GM19351 (cell line): Measurements from ENCODE around the gene SNX22.

Source experiments
- ATAC-seq: cut with Tn5 transposase; IDR thresholded peaks from one replicate; pipeline ENCODE4 v1.9.1; 2021; ENCODE audit warnings: mild to moderate bottlenecking, moderate library complexity; ENCODE audit not compliant: unreplicated experiment

The SNX22 gene

DNA sequence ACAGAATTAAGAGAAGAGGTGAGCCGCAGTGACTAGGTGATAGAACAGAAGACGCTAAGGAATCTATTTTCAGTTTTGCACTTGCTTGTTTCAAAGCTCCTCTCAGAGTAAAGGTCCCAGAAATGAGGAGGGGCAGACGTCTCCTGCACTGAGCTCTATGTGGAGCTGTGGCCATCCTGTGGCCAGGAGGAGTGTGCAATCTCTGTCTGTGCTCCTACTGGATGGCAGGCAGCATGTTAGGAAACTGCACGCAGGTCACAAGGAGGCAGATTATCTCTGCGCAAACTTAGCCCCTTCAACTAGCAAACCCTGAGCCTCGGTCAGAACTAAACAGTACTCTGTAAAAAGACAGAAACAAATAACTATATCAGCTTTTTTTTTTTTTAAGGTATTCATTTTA lies 42.4 kb downstream of the SNX22 start:
- no peak for ATAC-seq

DNA sequence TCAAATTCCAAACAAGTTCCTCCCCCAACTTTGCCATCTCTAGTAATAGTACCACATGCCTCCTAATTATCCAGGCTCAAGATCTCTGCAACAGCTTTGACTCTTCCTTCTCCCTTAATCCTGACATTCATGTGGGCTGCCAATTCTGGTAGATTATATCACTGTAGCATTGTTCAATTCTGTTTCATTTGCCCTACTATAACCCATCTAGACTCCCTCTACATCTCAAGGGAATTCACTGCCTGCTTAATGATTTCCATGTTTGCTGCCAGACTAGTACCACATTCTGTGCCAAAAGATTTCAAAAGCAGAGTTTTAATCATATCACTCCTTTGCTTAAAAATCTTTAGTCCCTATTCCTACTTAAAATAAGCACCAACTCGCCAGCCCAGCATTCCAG lies 45.9 kb downstream of the SNX22 start:
- no peak for ATAC-seq

GRCh38 chr15:64205202-64205601 lies 53.7 kb downstream of the SNX22 start:
- ATAC-seq = no peak
